GM23338 (cell line): Measurements from ENCODE around the gene EIF3J. TPM values are rescaled to one million over a fixed set of nuclear protein-coding genes. Genes with fewer than 3 reads are reported as not detected.

Source experiments
- ATAC-seq: fragments of 200-7000 bp; cut with Tn5 transposase; 3 replicates; pipeline ENCODE4 v1.9.1; 2020
- DNase-seq: peaks from one replicate; pipeline ENCODE4 v3.0.0-alpha.2; 2015; ENCODE audit warnings: low spot score
- H2AFZ ChIP-seq: fragments of 200-600 bp; sonication (generic); 2 replicates; pipeline ENCODE4 v1.8.0; 2016; ENCODE audit warnings: antibody characterized with exemption, mild to moderate bottlenecking, moderate library complexity
- H3F3A ChIP-seq: fragments of 200-600 bp; sonication (generic); replicated peaks from 2 replicates; pipeline ENCODE4 v1.8.0; 2017; ENCODE audit warnings: antibody characterized with exemption, mixed run types, low read depth
- H3K27ac ChIP-seq: fragments of 200-600 bp; sonication (generic); 2 replicates; pipeline ENCODE4 v1.6.1; 2016; ENCODE audit warnings: low read depth
- H3K27me3 ChIP-seq: fragments of 200-600 bp; sonication (generic); 2 replicates; pipeline ENCODE4 v1.8.0; 2016; ENCODE audit warnings: mild to moderate bottlenecking, mixed run types, moderate library complexity; ENCODE audit not compliant: insufficient read depth
- H3K36me3 ChIP-seq: fragments of 200-600 bp; sonication (generic); 2 replicates; pipeline ENCODE4 v1.8.0; 2016; ENCODE audit warnings: mild to moderate bottlenecking; ENCODE audit not compliant: insufficient read depth
- H3K4me1 ChIP-seq: fragments of 200-600 bp; sonication (generic); 2 replicates; pipeline ENCODE4 v1.8.0; 2016; ENCODE audit warnings: mild to moderate bottlenecking, moderate library complexity; ENCODE audit not compliant: insufficient read depth
- H3K4me2 ChIP-seq: fragments of 200-600 bp; sonication (generic); 2 replicates; pipeline ENCODE4 v1.7.1; 2017; ENCODE audit warnings: mixed run types
- H3K4me3 ChIP-seq: fragments of 200-600 bp; sonication (generic); 2 replicates; pipeline ENCODE4 v1.6.1; 2016; ENCODE audit warnings: mixed run types
- H3K79me2 ChIP-seq: fragments of 200-600 bp; sonication (generic); replicated peaks from 2 replicates; pipeline ENCODE4 v1.8.0; 2017; ENCODE audit warnings: mild to moderate bottlenecking; ENCODE audit not compliant: insufficient read depth
- H3K9me2 ChIP-seq: fragments of 200-600 bp; sonication (generic); 2 replicates; pipeline ENCODE4 v1.8.0; 2017; ENCODE audit not compliant: insufficient read depth
- H4K20me1 ChIP-seq: fragments of 200-600 bp; sonication (generic); replicated peaks from 2 replicates; pipeline ENCODE4 v1.8.0; 2017; ENCODE audit warnings: mild to moderate bottlenecking; ENCODE audit not compliant: insufficient read depth
- H3K27ac Mint-ChIP-seq: 2 replicates; pipeline ENCODE4 v1.8.0; 2020; ENCODE audit warnings: inconsistent platforms, mild to moderate bottlenecking, moderate library complexity, mixed read lengths
- H3K27me3 Mint-ChIP-seq: 3 replicates; pipeline ENCODE4 v1.8.0; 2022; ENCODE audit warnings: low read depth, mild to moderate bottlenecking, moderate library complexity, mixed read lengths, inconsistent platforms; ENCODE audit not compliant: insufficient read depth, poor library complexity
- H3K36me3 Mint-ChIP-seq: 3 replicates; pipeline ENCODE4 v1.8.0; 2021; ENCODE audit warnings: low read depth, mild to moderate bottlenecking, inconsistent platforms, moderate library complexity, mixed read lengths
- H3K4me1 Mint-ChIP-seq: 3 replicates; pipeline ENCODE4 v1.8.0; 2020; ENCODE audit warnings: mild to moderate bottlenecking, inconsistent platforms, mixed read lengths
- H3K4me3 Mint-ChIP-seq: 3 replicates; pipeline ENCODE4 v1.8.0; 2021; ENCODE audit warnings: moderate library complexity, mild to moderate bottlenecking, inconsistent platforms, mixed read lengths
- H3K9me3 Mint-ChIP-seq: 3 replicates; pipeline ENCODE4 v1.8.0; 2020; ENCODE audit warnings: moderate library complexity, mild to moderate bottlenecking, inconsistent platforms, mixed read lengths
- CREB1 ChIP-seq: fragments of 250-450 bp; sonication (Bioruptor Pico); IDR thresholded peaks from 2 replicates; pipeline ENCODE4 v1.5.0; 2020; ENCODE audit warnings: low read depth, mild to moderate bottlenecking, moderate library complexity
- CTCF ChIP-seq, 2 experiments: fragments of 200-600 bp in 1 of 2; sonication (generic) in 1 of 2; conservative IDR thresholded peaks; 2 replicates each; pipeline versions ENCODE4 v1.5.1 to v1.6.1; 2016 to 2017; ENCODE audit warnings: antibody characterized with exemption in 2 of 2, low read depth in 2 of 2, mild to moderate bottlenecking in 2 of 2, moderate library complexity in 1 of 2
- ETS1 ChIP-seq: IDR thresholded peaks from 2 replicates; pipeline ENCODE4 v1.6.1; 2016; ENCODE audit warnings: antibody characterized with exemption
- EZH2 ChIP-seq: fragments of 200-600 bp; sonication (generic); IDR thresholded peaks from one replicate; pipeline ENCODE4 v1.8.0; 2017; ENCODE audit warnings: antibody characterized with exemption, mild to moderate bottlenecking, low read depth; ENCODE audit not compliant: unreplicated experiment
- EZH2phosphoT487 ChIP-seq: fragments of 200-600 bp; sonication (generic); IDR thresholded peaks from one replicate; pipeline ENCODE4 v1.8.1; 2018; ENCODE audit warnings: antibody characterized with exemption; ENCODE audit not compliant: unreplicated experiment
- JUNB ChIP-seq: IDR thresholded peaks from one replicate; pipeline ENCODE4 v1.6.1; 2016; ENCODE audit warnings: antibody characterized with exemption; ENCODE audit not compliant: unreplicated experiment
- NANOG ChIP-seq: IDR thresholded peaks from 2 replicates; pipeline ENCODE4 v1.6.1; 2016; ENCODE audit warnings: antibody characterized with exemption, borderline replicate concordance
- POLR2AphosphoS5 ChIP-seq: IDR thresholded peaks from 2 replicates; pipeline ENCODE4 v1.6.1; 2016; ENCODE audit warnings: antibody characterized with exemption, low read depth
- REST ChIP-seq: IDR thresholded peaks from one replicate; pipeline ENCODE4 v1.6.1; 2018; ENCODE audit warnings: antibody characterized with exemption; ENCODE audit not compliant: unreplicated experiment
- STAT1 ChIP-seq: IDR thresholded peaks from one replicate; pipeline ENCODE4 v1.6.1; 2016; ENCODE audit warnings: antibody characterized with exemption; ENCODE audit not compliant: unreplicated experiment
- ZNF114 ChIP-seq: fragments of 250-450 bp; sonication (Bioruptor Pico); IDR thresholded peaks from 2 replicates; pipeline ENCODE4 v1.5.0; 2020; ENCODE audit warnings: mild to moderate bottlenecking, moderate library complexity
- ZNF331 ChIP-seq: fragments of 250-450 bp; sonication (Bioruptor Pico); IDR thresholded peaks from 2 replicates; pipeline ENCODE4 v1.5.0; 2020; ENCODE audit warnings: low read depth, mild to moderate bottlenecking, moderate library complexity
- ZNF462 ChIP-seq: fragments of 250-450 bp; sonication (Bioruptor Pico); IDR thresholded peaks from 2 replicates; pipeline ENCODE4 v1.5.0; 2020; ENCODE audit warnings: mild to moderate bottlenecking, moderate library complexity
- polyA plus RNA-seq: library from polyadenylated mRNA; unstranded; fragments of >200 nt; fragmentation: Nextera tagmentation; extraction: Ambion mirVana; gene quantifications from 2 replicates; pipeline ENCODE4 v1.2.1, GENCODE V29; 2016
- total RNA-seq: library from RNA; depleted of rRNA; stranded (reverse); fragments of >200 nt; shearing (Covaris generic); gene quantifications from 2 replicates; pipeline ENCODE4 v1.2.3, GENCODE V29; 2014

EIF3J gene
- total and polyA plus RNA-seq, 2 experiments from 2014 or later = 62.7 to 66.6 TPM

- no peak for TF ChIP-seq CTCF (conservative IDR thresholded peaks at IDR 0.05; ENCODE audit: low read depth in 2 of 2)
- no peak for TF ChIP-seq ZNF114 (CRISPR knock-in tag)
- no peak for TF ChIP-seq NANOG
These were observed 44.9 kb upstream of the EIF3J start (continued) for GRCh38 chr15:44492040-44492439.

- Histone ChIP-seq H3K36me3 (peaks cover 16% of the 10 kb centered on the region; the same call in 1 of the 2 replicates), H2AFZ (no peak overlapping the region), H3K27ac (no peak overlapping the region), H3K4me1 (no peaks in the 10 kb centered on the region), H3K27me3 (no peaks in the 10 kb centered on the region), H3K79me2 (peaks cover 20% of the 10 kb centered on the region; the same call in 1 of the 2 replicates), H3K4me3 (no peak overlapping the region), H4K20me1 (peaks cover 9% of the 10 kb centered on the region; the same call in 1 of the 2 replicates), H3K9me2 (no peaks in the 10 kb centered on the region), H3K4me2 (no peak overlapping the region), H3F3A (no peaks in the 10 kb centered on the region)
- Mint-ChIP-seq H3K4me1 (no peaks in the 10 kb centered on the region), H3K27me3 (no peaks in the 10 kb centered on the region), H3K4me3 (no peak overlapping the region), H3K36me3 (peaks cover 39% of the 10 kb centered on the region), H3K27ac (no peak overlapping the region), H3K9me3 (no peaks in the 10 kb centered on the region)
- DNase-seq (no peak), ATAC-seq (no peak)
- TF ChIP-seq EZH2phosphoT487 (no peak), STAT1 (no peak), ZNF462 (CRISPR knock-in tag) (no peak), ETS1 (no peak), JUNB (no peak), ZNF331 (CRISPR knock-in tag) (no peak), CREB1 (CRISPR knock-in tag) (no peak), POLR2AphosphoS5 (no peak), NANOG (no peak), ZNF114 (CRISPR knock-in tag) (no peak), EZH2 (no peak), REST (no peak)
These were observed 44.3 kb upstream of the EIF3J start for GRCh38 chr15:44492672-44493071.
